HEK293 (cell line): ENCODE results near the gene ATXN1L.

Experiments
- CTCF ChIA-PET: fragments of 350-600 bp; formaldehyde crosslinking; extraction: SDS; loops from one replicate; lab custom pipeline; 2021; ENCODE audit warnings: antibody characterized with exemption; lab: Yijun Ruan, JAX
- POLR2A ChIA-PET: fragments of 300-600 bp; formaldehyde crosslinking; extraction: SDS; loops from one replicate; lab custom pipeline; 2020; ENCODE audit warnings: antibody characterized with exemption, inconsistent platforms; lab: Yijun Ruan, JAX
- H3K27ac ChIP-seq: fragments of 200-500 bp; sonication (Bioruptor generic); 2 replicates; pipeline ENCODE4 v1.5.1; 2014; ENCODE audit warnings: low read depth, low read length, control low read depth, inconsistent platforms; ENCODE audit errors: extremely low read depth
- H3K36me3 ChIP-seq, 2 experiments: fragments of 200-500 bp in 1 of 2; sonication (Bioruptor generic) in 1 of 2; 1 replicate in 1 of 2; 2 replicates in 1 of 2; pipeline ENCODE4 v1.5.1; 2014 to 2017; ENCODE audit warnings: inconsistent platforms in 2 of 2, low read length in 2 of 2; ENCODE audit not compliant: control insufficient read depth in 2 of 2, insufficient read depth in 1 of 2
- H3K4me1 ChIP-seq: fragments of 200-500 bp; sonication (Bioruptor generic); 2 replicates; pipeline ENCODE4 v1.5.1; 2014; ENCODE audit warnings: mild to moderate bottlenecking, low read length, inconsistent platforms; ENCODE audit not compliant: control insufficient read depth, insufficient read depth
- H3K4me3 ChIP-seq: 2 replicates; pipeline ENCODE4 v1.5.1; 2011; ENCODE audit warnings: low read depth, mild to moderate bottlenecking, control low read depth, low read length, moderate library complexity
- H3K9me3 ChIP-seq: fragments of 200-500 bp; sonication (Bioruptor generic); 2 replicates; pipeline ENCODE4 v1.5.1; 2014; ENCODE audit warnings: low read depth, low read length, inconsistent platforms; ENCODE audit not compliant: control insufficient read depth, insufficient read depth
- GLIS2 ChIP-seq: fragments of 450-650 bp; formaldehyde crosslinking; IDR thresholded peaks from 2 replicates; pipeline ENCODE4 v1.5.1; 2016; ENCODE audit warnings: missing biosample characterization, missing genetic modification characterization
- KLF1 ChIP-seq: fragments of 450-650 bp; formaldehyde crosslinking; IDR thresholded peaks from 2 replicates; pipeline ENCODE4 v1.5.1; 2016; ENCODE audit warnings: missing biosample characterization, missing genetic modification characterization
- PATZ1 ChIP-seq: fragments of 450-650 bp; formaldehyde crosslinking; IDR thresholded peaks from 2 replicates; pipeline ENCODE4 v1.5.1; 2016; ENCODE audit warnings: missing biosample characterization, missing genetic modification characterization
- SCRT1 ChIP-seq: fragments of 450-650 bp; formaldehyde crosslinking; IDR thresholded peaks from 2 replicates; pipeline ENCODE4 v1.5.1; 2016; ENCODE audit warnings: missing biosample characterization, missing genetic modification characterization, borderline replicate concordance
- TSHZ1 ChIP-seq: fragments of 450-650 bp; formaldehyde crosslinking; IDR thresholded peaks from 2 replicates; pipeline ENCODE4 v1.5.1; 2016; ENCODE audit warnings: missing biosample characterization, missing genetic modification characterization, borderline replicate concordance
- YY1 ChIP-seq: fragments of 450-650 bp; formaldehyde crosslinking; IDR thresholded peaks from 2 replicates; pipeline ENCODE4 v1.5.1; 2018; ENCODE audit warnings: missing biosample characterization, missing genetic modification characterization
- ZNF10 ChIP-seq: fragments of 450-650 bp; formaldehyde crosslinking; IDR thresholded peaks from 2 replicates; pipeline ENCODE4 v1.5.1; 2017; ENCODE audit warnings: missing biosample characterization, missing genetic modification characterization
- ZNF114 ChIP-seq: fragments of 450-650 bp; formaldehyde crosslinking; IDR thresholded peaks from 2 replicates; pipeline ENCODE4 v1.5.0; 2017; ENCODE audit warnings: missing biosample characterization, missing genetic modification characterization
- ZNF138 ChIP-seq: fragments of 450-650 bp; formaldehyde crosslinking; IDR thresholded peaks from 2 replicates; pipeline ENCODE4 v1.5.1; 2016; ENCODE audit warnings: missing biosample characterization, missing genetic modification characterization, borderline replicate concordance
- ZNF175 ChIP-seq: fragments of 450-650 bp; formaldehyde crosslinking; IDR thresholded peaks from 2 replicates; pipeline ENCODE4 v1.5.1; 2016; ENCODE audit warnings: missing biosample characterization, missing genetic modification characterization
- ZNF2 ChIP-seq: fragments of 450-650 bp; formaldehyde crosslinking; IDR thresholded peaks from 2 replicates; pipeline ENCODE4 v1.5.1; 2016; ENCODE audit warnings: missing biosample characterization, missing genetic modification characterization
- ZNF398 ChIP-seq: fragments of 450-650 bp; formaldehyde crosslinking; IDR thresholded peaks from 2 replicates; pipeline ENCODE4 v1.5.1; 2017; ENCODE audit warnings: missing biosample characterization, missing genetic modification characterization
- ZNF501 ChIP-seq: fragments of 450-650 bp; formaldehyde crosslinking; IDR thresholded peaks from 2 replicates; pipeline ENCODE4 v1.5.1; 2016; ENCODE audit warnings: missing biosample characterization, missing genetic modification characterization
- ZNF621 ChIP-seq: fragments of 450-650 bp; formaldehyde crosslinking; IDR thresholded peaks from 2 replicates; pipeline ENCODE4 v1.5.1; 2017; ENCODE audit warnings: missing biosample characterization, missing genetic modification characterization
- ZNF660 ChIP-seq: fragments of 450-650 bp; IDR thresholded peaks from 2 replicates; pipeline ENCODE4 v1.5.1; 2018; ENCODE audit warnings: missing biosample characterization, mild to moderate bottlenecking, missing genetic modification characterization
- ZNF785 ChIP-seq: fragments of 450-650 bp; formaldehyde crosslinking; IDR thresholded peaks from 2 replicates; pipeline ENCODE4 v1.5.1; 2016; ENCODE audit warnings: missing biosample characterization, missing genetic modification characterization
- ZNF792 ChIP-seq: fragments of 450-650 bp; formaldehyde crosslinking; IDR thresholded peaks from 2 replicates; pipeline ENCODE4 v1.5.1; 2016; ENCODE audit warnings: missing biosample characterization, missing genetic modification characterization
- ZXDB ChIP-seq: fragments of 450-650 bp; formaldehyde crosslinking; IDR thresholded peaks from 2 replicates; pipeline ENCODE4 v1.5.1; 2016; ENCODE audit warnings: missing biosample characterization, missing genetic modification characterization
- TF ChIP-seq, protein P1 (sequence below): fragments of 450-650 bp; formaldehyde crosslinking; IDR thresholded peaks from 2 replicates; pipeline ENCODE4 v1.5.1; 2016; ENCODE audit warnings: missing biosample characterization, missing genetic modification characterization
- TF ChIP-seq, protein P2 (sequence below): fragments of 450-650 bp; formaldehyde crosslinking; IDR thresholded peaks from 2 replicates; pipeline ENCODE4 v1.5.1; 2017; ENCODE audit warnings: missing biosample characterization, missing genetic modification characterization

The ATXN1L gene

GRCh38 chr16:71834291-71834690, 11.5 kb upstream of the ATXN1L start:
- H3K36me3 ChIP-seq: no peaks in the 10 kb centered on the region
- H3K27ac ChIP-seq: no peak overlapping the region
- no peak for TF ChIP-seq ZNF398 (tag by site-specific recombination)
- no peak for TF ChIP-seq ZNF10 (tag by site-specific recombination)
- TF ChIP-seq PATZ1 (tag by site-specific recombination): no peak
- TF ChIP-seq ZNF501 (tag by site-specific recombination): no peak
- TF ChIP-seq ZNF114 (tag by site-specific recombination): no peak
- TF ChIP-seq ZXDB: no peak
- TF ChIP-seq YY1 (tag by site-specific recombination): no peak
- no peak for TF ChIP-seq TSHZ1 (tag by site-specific recombination)
- no peak for TF ChIP-seq ZNF2
- TF ChIP-seq KLF1 (tag by site-specific recombination): no peak
- TF ChIP-seq, protein P1, sequence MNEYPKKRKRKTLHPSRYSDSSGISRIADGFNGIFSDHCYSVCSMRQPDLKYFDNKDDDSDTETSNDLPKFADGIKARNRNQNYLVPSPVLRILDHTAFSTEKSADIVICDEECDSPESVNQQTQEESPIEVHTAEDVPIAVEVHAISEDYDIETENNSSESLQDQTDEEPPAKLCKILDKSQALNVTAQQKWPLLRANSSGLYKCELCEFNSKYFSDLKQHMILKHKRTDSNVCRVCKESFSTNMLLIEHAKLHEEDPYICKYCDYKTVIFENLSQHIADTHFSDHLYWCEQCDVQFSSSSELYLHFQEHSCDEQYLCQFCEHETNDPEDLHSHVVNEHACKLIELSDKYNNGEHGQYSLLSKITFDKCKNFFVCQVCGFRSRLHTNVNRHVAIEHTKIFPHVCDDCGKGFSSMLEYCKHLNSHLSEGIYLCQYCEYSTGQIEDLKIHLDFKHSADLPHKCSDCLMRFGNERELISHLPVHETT: no peak
- TF ChIP-seq, all 188 proteins: peak for 0
- ChIA-PET POLR2A (no interaction called here), CTCF (no interaction called here)
- Histone ChIP-seq H3K4me1 (no peaks in the 10 kb centered on the region), H3K9me3 (no peaks in the 10 kb centered on the region), H3K4me3 (no peak overlapping the region)

DNA sequence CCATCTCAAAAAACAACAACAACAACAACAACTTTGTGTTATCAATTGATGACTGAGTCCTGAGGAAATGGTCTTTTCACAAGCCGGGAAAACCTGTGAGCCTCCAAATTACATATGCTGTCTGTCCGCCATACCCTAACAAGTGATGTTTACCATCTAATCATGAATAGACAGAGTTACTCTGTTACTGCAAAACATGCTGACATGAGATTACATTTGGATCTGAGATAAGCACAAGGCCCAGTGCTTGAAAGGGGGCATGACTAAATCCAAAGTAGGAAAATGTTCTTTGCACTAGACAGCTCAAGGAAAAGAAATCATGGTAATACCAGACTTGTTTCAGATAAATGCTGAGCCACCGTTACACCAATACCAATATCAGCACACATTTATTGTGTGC, 8.6 kb upstream of the ATXN1L start:
- H3K9me3 ChIP-seq: no peaks in the 10 kb centered on the region
- no peaks in the 10 kb centered on the region for H3K4me1 ChIP-seq
- TF ChIP-seq ZNF398 (tag by site-specific recombination) (no peak), ZNF785 (tag by site-specific recombination) (no peak), SCRT1 (tag by site-specific recombination) (no peak), ZNF792 (tag by site-specific recombination) (no peak), ZNF138 (tag by site-specific recombination) (no peak), GLIS2 (tag by site-specific recombination) (no peak), ZNF621 (tag by site-specific recombination) (no peak), ZNF660 (tag by site-specific recombination) (no peak), ZNF175 (tag by site-specific recombination) (no peak)
- TF ChIP-seq, protein P2, sequence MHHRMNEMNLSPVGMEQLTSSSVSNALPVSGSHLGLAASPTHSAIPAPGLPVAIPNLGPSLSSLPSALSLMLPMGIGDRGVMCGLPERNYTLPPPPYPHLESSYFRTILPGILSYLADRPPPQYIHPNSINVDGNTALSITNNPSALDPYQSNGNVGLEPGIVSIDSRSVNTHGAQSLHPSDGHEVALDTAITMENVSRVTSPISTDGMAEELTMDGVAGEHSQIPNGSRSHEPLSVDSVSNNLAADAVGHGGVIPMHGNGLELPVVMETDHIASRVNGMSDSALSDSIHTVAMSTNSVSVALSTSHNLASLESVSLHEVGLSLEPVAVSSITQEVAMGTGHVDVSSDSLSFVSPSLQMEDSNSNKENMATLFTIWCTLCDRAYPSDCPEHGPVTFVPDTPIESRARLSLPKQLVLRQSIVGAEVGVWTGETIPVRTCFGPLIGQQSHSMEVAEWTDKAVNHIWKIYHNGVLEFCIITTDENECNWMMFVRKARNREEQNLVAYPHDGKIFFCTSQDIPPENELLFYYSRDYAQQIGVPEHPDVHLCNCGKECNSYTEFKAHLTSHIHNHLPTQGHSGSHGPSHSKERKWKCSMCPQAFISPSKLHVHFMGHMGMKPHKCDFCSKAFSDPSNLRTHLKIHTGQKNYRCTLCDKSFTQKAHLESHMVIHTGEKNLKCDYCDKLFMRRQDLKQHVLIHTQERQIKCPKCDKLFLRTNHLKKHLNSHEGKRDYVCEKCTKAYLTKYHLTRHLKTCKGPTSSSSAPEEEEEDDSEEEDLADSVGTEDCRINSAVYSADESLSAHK (tag by site-specific recombination): no peak
- no peak overlapping the region for H3K27ac ChIP-seq
- CTCF ChIA-PET: interaction anchor here (0.5 kb wide), 1 partner anchor 8 kb away, joined by 3 read pairs; no protein-coding TSS in a partner anchor
- POLR2A ChIA-PET: no interaction called here
- H3K36me3 ChIP-seq: no peaks in the 10 kb centered on the region
- no peak overlapping the region for H3K4me3 ChIP-seq
